ENCODE results near the gene SEC61G.

Gene SEC61G

GRCh38 chr7:54757711-54758110 lies 1.3 kb downstream of the SEC61G start:
- DNase-seq = no peak

- no peak for DNase-seq
These were observed 9.8 kb downstream of the SEC61G start for GRCh38 chr7:54749200-54749599.

GRCh38 chr7:54747234-54747633 lies 11.8 kb downstream of the SEC61G start:
- no peak for DNase-seq

GRCh38 chr7:54743580-54743979 lies 15.4 kb downstream of the SEC61G start:
- no peak for DNase-seq

GRCh38 chr7:54738737-54739136 lies 20.3 kb downstream of the SEC61G start:
- DNase-seq = no peak

GRCh38 chr7:54729107-54729506 lies 29.9 kb downstream of the SEC61G start:
- no peak for DNase-seq

- no peak for DNase-seq
These were observed 30.6 kb downstream of the SEC61G start for GRCh38 chr7:54728411-54728810.

- no peak for DNase-seq
These were observed 33.8 kb downstream of the SEC61G start for GRCh38 chr7:54725255-54725654.

GRCh38 chr7:54722502-54722901 lies 36.5 kb downstream of the SEC61G start:
- DNase-seq = no peak

- DNase-seq = no peak
These were observed 37.0 kb downstream of the SEC61G start for GRCh38 chr7:54722026-54722425.

- no peak for DNase-seq
These were observed 39.0 kb downstream of the SEC61G start for GRCh38 chr7:54719974-54720373.

GRCh38 chr7:54719425-54719824 lies 39.6 kb downstream of the SEC61G start:
- DNase-seq = no peak

- no peak for DNase-seq
These were observed 46.2 kb downstream of the SEC61G start for GRCh38 chr7:54712820-54713219.

- no peak for DNase-seq
These were observed 47.0 kb downstream of the SEC61G start for GRCh38 chr7:54711900-54712595.

GRCh38 chr7:54709283-54709682 lies 49.7 kb downstream of the SEC61G start:
- no peak for DNase-seq

- no peak for DNase-seq
These were observed 53.6 kb downstream of the SEC61G start for GRCh38 chr7:54705436-54705835.

GRCh38 chr7:54704851-54705250 lies 54.2 kb downstream of the SEC61G start:
- no peak for DNase-seq

All from islet precursor cell (in vitro differentiated cells).